CD4-positive, alpha-beta T cell treated with Interleukin-17A for 4 hours (primary cell): ENCODE results near the gene RRP7A.
A peak's percentile ranks its signal among the peaks of the same experiment; 100 is the strongest.
"Not testable (repeated sequence)": the region's sequence is repeated elsewhere in the genome, so short reads cannot be mapped to it uniquely, and the experiment has no call there.

Source experiments
- DNase-seq: peaks from one replicate; pipeline ENCODE4 v3.0.0-alpha.2; 2020; ENCODE audit warnings: mixed read lengths

The RRP7A gene

GRCh38 chr22:42519525-42520401, at the start of gene RRP7A:
Gene RRP7A, minus strand, starts transcription at chr22:42519796. Its CDS starts 10 bp downstream, at chr22:42519786.
- DNase-seq: peak; percentile 90

- not testable (repeated sequence) for DNase-seq
These were observed 48.4 kb upstream of the RRP7A start for GRCh38 chr22:42567950-42568349.

- DNase-seq: no peak
These were observed 46.4 kb upstream of the RRP7A start for GRCh38 chr22:42565956-42566355.

GRCh38 chr22:42564699-42565098, 45.1 kb upstream of the RRP7A start:
- DNase-seq: no peak

GRCh38 chr22:42563943-42564342, 44.3 kb upstream of the RRP7A start:
- not testable (repeated sequence) for DNase-seq

- DNase-seq: no peak
These were observed 43.1 kb upstream of the RRP7A start for GRCh38 chr22:42562684-42563083.

- DNase-seq: no peak
These were observed 42.7 kb upstream of the RRP7A start for GRCh38 chr22:42562279-42562678.

- DNase-seq: no peak
These were observed 42.3 kb upstream of the RRP7A start for GRCh38 chr22:42561856-42562255.

GRCh38 chr22:42560781-42561180, 41.2 kb upstream of the RRP7A start:
- peak; percentile 33 for DNase-seq

GRCh38 chr22:42560381-42560780, 40.8 kb upstream of the RRP7A start:
- no peak for DNase-seq

- peak; percentile 90 for DNase-seq
These were observed 34.1 kb upstream of the RRP7A start, which contains the start of gene SERHL2 for GRCh38 chr22:42553475-42554361. Gene SERHL2, plus strand, starts transcription at chr22:42553956. Its CDS starts 65 bp downstream, at chr22:42554021.

GRCh38 chr22:42552294-42552647, 32.7 kb upstream of the RRP7A start:
- not testable (repeated sequence) for DNase-seq

GRCh38 chr22:42549331-42550060, 29.9 kb upstream of the RRP7A start:
- DNase-seq: no peak

GRCh38 chr22:42548597-42549330, 29.2 kb upstream of the RRP7A start:
- no peak for DNase-seq

GRCh38 chr22:42548126-42548525, 28.5 kb upstream of the RRP7A start:
- not testable (repeated sequence) for DNase-seq

- no peak for DNase-seq
These were observed 28.0 kb upstream of the RRP7A start for GRCh38 chr22:42547562-42547961.

GRCh38 chr22:42544686-42545085, 25.1 kb upstream of the RRP7A start:
- DNase-seq: no peak

GRCh38 chr22:42539236-42539771, 19.7 kb upstream of the RRP7A start:
- not testable (repeated sequence) for DNase-seq

- not testable (repeated sequence) for DNase-seq
These were observed 17.7 kb upstream of the RRP7A start for GRCh38 chr22:42537199-42537831.

- not testable (repeated sequence) for DNase-seq
These were observed 17.0 kb upstream of the RRP7A start for GRCh38 chr22:42536634-42537033.

GRCh38 chr22:42536166-42536565, 16.6 kb upstream of the RRP7A start:
- no peak for DNase-seq
